BJ (cell line): ENCODE data around the gene DAD1. TPM values are rescaled to one million over a fixed set of nuclear protein-coding genes. Genes with fewer than 3 reads are reported as not detected.
"Not testable (repeated sequence)": the region's sequence is repeated elsewhere in the genome, so short reads cannot be mapped to it uniquely, and the experiment has no call there.

ENCODE experiments used
- CTCF ChIA-PET: fragments of 350-600 bp; formaldehyde crosslinking; extraction: SDS; loops from one replicate; lab custom pipeline; 2021; ENCODE audit warnings: antibody characterized with exemption, inconsistent platforms; lab: Yijun Ruan, JAX
- POLR2A ChIA-PET: fragments of 300-600 bp; sonication (Branson Sonifier 250); formaldehyde crosslinking; extraction: SDS; loops from one replicate; lab custom pipeline; 2021; ENCODE audit warnings: antibody characterized with exemption; lab: Charles Lee
- DNase-seq: peaks from one replicate; pipeline ENCODE4 v3.0.0-alpha.2; 2011; ENCODE audit warnings: low read depth
- H3K27me3 ChIP-seq: 2 replicates; pipeline ENCODE4 v1.6.0; 2011; ENCODE audit warnings: low read length; ENCODE audit not compliant: control insufficient read depth, insufficient read depth
- H3K36me3 ChIP-seq: 2 replicates; pipeline ENCODE4 v1.5.1; 2011; ENCODE audit warnings: low read length; ENCODE audit not compliant: control insufficient read depth, insufficient read depth
- H3K4me3 ChIP-seq: 2 replicates; pipeline ENCODE4 v1.5.1; 2011; ENCODE audit warnings: low read depth, mild to moderate bottlenecking, control low read depth, low read length
- CTCF ChIP-seq: IDR thresholded peaks from 2 replicates; pipeline ENCODE4 v1.5.1; 2011; ENCODE audit warnings: low read depth, mild to moderate bottlenecking, control low read depth, inconsistent platforms, low read length, moderate library complexity; ENCODE audit not compliant: insufficient read depth
- polyA plus RNA-seq: library from polyadenylated mRNA; depleted of rRNA; stranded (reverse); fragments of >200 nt; gene quantifications from 2 replicates; pipeline ENCODE4 v1.2.3, GENCODE V29; 2011

Gene DAD1
- polyA plus RNA-seq, 1 experiment = 383 TPM

GRCh38 chr14:22596354-22596879 is 7.4 kb upstream of the DAD1 start:
- H3K36me3 ChIP-seq = no peaks in the 10 kb centered on the region; the same call in 1 of the 2 replicates
- ChIA-PET POLR2A (no interaction called here), CTCF (interaction anchor here (2.3 to 2.9 kb wide), 2 partner anchors 25 to 56 kb away, joined by 7 to 18 read pairs; no protein-coding TSS in a partner anchor)
- peaks cover 6% of the 10 kb centered on the region for H3K27me3 ChIP-seq
- DNase-seq = no peak
- H3K4me3 ChIP-seq = no peak overlapping the region
- no peak for TF ChIP-seq CTCF

GRCh38 chr14:22594156-22594716 is 5.2 kb upstream of the DAD1 start:
- POLR2A ChIA-PET = no interaction called here
- TF ChIP-seq CTCF = no peak

GRCh38 chr14:22593601-22594000 is 4.6 kb upstream of the DAD1 start:
- Histone ChIP-seq H3K4me3 (no peak overlapping the region), H3K36me3 (no peaks in the 10 kb centered on the region), H3K27me3 (peaks cover 6% of the 10 kb centered on the region)
- TF ChIP-seq CTCF = no peak
- POLR2A ChIA-PET = no interaction called here
- DNase-seq = no peak
- CTCF ChIA-PET = interaction anchor here (1.0 to 3.6 kb wide), 4 partner anchors 23 to 60 kb away, joined by 3 to 14 read pairs (median 4); no protein-coding TSS in a partner anchor

More at GRCh38 chr14:22594156-22594716, 5.2 kb upstream of the DAD1 start:
- H3K4me3 ChIP-seq = no peak overlapping the region
- no peaks in the 10 kb centered on the region for H3K36me3 ChIP-seq
- DNase-seq = no peak
- peaks cover 6% of the 10 kb centered on the region for H3K27me3 ChIP-seq
- CTCF ChIA-PET = interaction anchor here (1.0 to 3.6 kb wide), 4 partner anchors 23 to 59 kb away, joined by 3 to 14 read pairs (median 4); no protein-coding TSS in a partner anchor

- TF ChIP-seq CTCF = no peak
- POLR2A ChIA-PET = no interaction called here
- Histone ChIP-seq H3K4me3 (no peak overlapping the region), H3K36me3 (no peaks in the 10 kb centered on the region), H3K27me3 (peaks cover 6% of the 10 kb centered on the region)
- CTCF ChIA-PET = interaction anchor here (1.0 to 3.6 kb wide), 4 partner anchors 22 to 60 kb away, joined by 3 to 14 read pairs (median 4); no protein-coding TSS in a partner anchor
- no peak for DNase-seq
These were observed 4.2 kb upstream of the DAD1 start for GRCh38 chr14:22593189-22593588.

GRCh38 chr14:22588526-22589095 is 413 bp downstream of the DAD1 start:
- no peak for TF ChIP-seq CTCF
- Histone ChIP-seq H3K4me3 (peak overlapping the region; percentile 63), H3K27me3 (0 out of 2 replicates have a peak, but pooled peaks cover 3% of the 10 kb centered on the region), H3K36me3 (no peaks in the 10 kb centered on the region; the same call in 1 of the 2 replicates)
- POLR2A ChIA-PET = interaction anchor here (1.0 kb wide), 1 partner anchor 14 kb away, joined by 3 read pairs; no protein-coding TSS in a partner anchor
- no peak for DNase-seq
- CTCF ChIA-PET = interaction anchor here (0.6 to 3.2 kb wide), 10 partner anchors 10 to 295 kb away, joined by 3 to 24 read pairs (median 8); partner anchors contain the start of genes ABHD4 and REM2

- CTCF ChIA-PET = interaction anchor here (1.3 to 3.2 kb wide), 5 partner anchors 11 to 266 kb away, joined by 6 to 24 read pairs (median 8); partner anchors contain the start of gene ABHD4
- H3K27me3 ChIP-seq, POLR2A ChIA-PET, H3K36me3 ChIP-seq, DNase-seq: not testable (repeated sequence)
- H3K4me3 ChIP-seq = peak overlapping the region; percentile 63
These were observed 1.2 kb downstream of the DAD1 start for GRCh38 chr14:22587677-22588422.
